Fibroblast of lung (primary cell): Measurements from ENCODE around the gene RIMS3. TPM values are rescaled to one million over a fixed set of nuclear protein-coding genes. Genes with fewer than 3 reads are reported as not detected.
"Not testable (repeated sequence)": the region's sequence is repeated elsewhere in the genome, so short reads cannot be mapped to it uniquely, and the experiment has no call there.

Source experiments
- DNase-seq, 2 donors: peaks; one replicate each; pipeline versions ENCODE4 v3.0.0 to v3.0.0-alpha.2; 2010; ENCODE audit warnings: low read depth in 2 of 2
- H2AFZ ChIP-seq: 2 replicates; pipeline ENCODE4 v1.5.1; 2012; ENCODE audit warnings: low read length, control low read depth, inconsistent platforms
- H3K27ac ChIP-seq: 2 replicates; pipeline ENCODE4 v1.5.1; 2011; ENCODE audit warnings: low read length, control low read depth; ENCODE audit not compliant: insufficient read depth
- H3K27me3 ChIP-seq: 2 replicates; pipeline ENCODE4 v1.5.1; 2011; ENCODE audit warnings: mild to moderate bottlenecking, low read length; ENCODE audit not compliant: control insufficient read depth, insufficient read depth
- H3K36me3 ChIP-seq: 2 replicates; pipeline ENCODE4 v1.5.1; 2011; ENCODE audit warnings: low read length; ENCODE audit not compliant: control insufficient read depth, insufficient read depth
- H3K4me1 ChIP-seq: 2 replicates; pipeline ENCODE4 v1.5.1; 2011; ENCODE audit warnings: low read length; ENCODE audit not compliant: control insufficient read depth, insufficient read depth; ENCODE audit errors: extremely low read depth
- H3K4me2 ChIP-seq: 2 replicates; pipeline ENCODE4 v1.5.1; 2011; ENCODE audit warnings: low read length, control low read depth; ENCODE audit not compliant: insufficient read depth; ENCODE audit errors: extremely low read depth
- H3K4me3 ChIP-seq, 4 experiments: fragments of 200-600 bp in 1 of 4; sonication (generic) in 1 of 4; replicated peaks in 1 of 4; 2 replicates each; pipeline ENCODE4 v1.5.1; 2011 to 2016; ENCODE audit warnings: low read length in 4 of 4, low read depth in 3 of 4, mild to moderate bottlenecking in 3 of 4, control low read depth in 2 of 4, inconsistent platforms in 1 of 4, mixed read lengths in 1 of 4; ENCODE audit not compliant: insufficient read depth in 1 of 4; ENCODE audit errors: control extremely low read depth in 1 of 4
- H3K79me2 ChIP-seq: 2 replicates; pipeline ENCODE4 v1.5.1; 2012; ENCODE audit warnings: mild to moderate bottlenecking, low read length, inconsistent platforms; ENCODE audit not compliant: control insufficient read depth, insufficient read depth
- H3K9ac ChIP-seq: 2 replicates; pipeline ENCODE4 v1.5.1; 2011; ENCODE audit warnings: mild to moderate bottlenecking, low read length, control low read depth; ENCODE audit not compliant: insufficient read depth
- H3K9me3 ChIP-seq: 2 replicates; pipeline ENCODE4 v1.5.1; 2012; ENCODE audit warnings: low read depth, low read length; ENCODE audit not compliant: control insufficient read depth, insufficient read depth
- H4K20me1 ChIP-seq: 2 replicates; pipeline ENCODE4 v1.5.1; 2011; ENCODE audit warnings: low read length; ENCODE audit not compliant: control insufficient read depth, insufficient read depth; ENCODE audit errors: extremely low read depth
- CTCF ChIP-seq, 2 donors: IDR thresholded peaks in 1 of 2; conservative IDR thresholded peaks in 1 of 2; 1 replicate in 1 of 2; 2 replicates in 1 of 2; pipeline ENCODE4 v1.5.1; 2011 to 2012; ENCODE audit warnings: low read length in 2 of 2, control low read depth in 1 of 2, inconsistent platforms in 1 of 2, low read depth in 1 of 2, mild to moderate bottlenecking in 1 of 2
- EZH2 ChIP-seq: IDR thresholded peaks from 2 replicates; pipeline ENCODE4 v1.5.1; 2012; ENCODE audit warnings: low read length, control low read depth, mild to moderate bottlenecking; ENCODE audit errors: missing control alignments
- polyA plus RNA-seq, 2 donors: library from polyadenylated mRNA; depleted of rRNA in 1 of 2; stranded (reverse) in 1 of 2; unstranded in 1 of 2; fragments of >200 nt; gene quantifications; 2 replicates each; pipeline ENCODE4 v1.2.1, GENCODE V29; 2011 to 2012; ENCODE audit warnings: missing spikeins in 1 of 2
- total RNA-seq: library from RNA; depleted of rRNA; stranded (reverse); fragments of >200 nt; gene quantifications from 2 replicates; pipeline ENCODE4 v1.2.1, GENCODE V29; 2014

Gene RIMS3
- total and polyA plus RNA-seq, 2 donors (not counting 1 experiment from before 2014, with no cell fraction given), result 0.11 to 0.33 TPM

GRCh38 chr1:40583980-40584379, 81.5 kb downstream of the RIMS3 start:
- Histone ChIP-seq H3K4me3 (no peak overlapping the region), H3K79me2 (no peaks in the 10 kb centered on the region), H3K4me2 (no peak overlapping the region)

GRCh38 chr1:40582116-40582515, 83.4 kb downstream of the RIMS3 start:
- no peaks in the 10 kb centered on the region for H3K9me3 ChIP-seq
- H3K4me1 ChIP-seq, result no peaks in the 10 kb centered on the region
- no peak overlapping the region for H3K27ac ChIP-seq
- no peak overlapping the region for H2AFZ ChIP-seq
- H3K36me3 ChIP-seq, result no peaks in the 10 kb centered on the region
- H3K27me3 ChIP-seq, result no peaks in the 10 kb centered on the region
- peak in 1 of 2 donors; percentile 83 for DNase-seq
- no peak overlapping the region for H3K4me2 ChIP-seq
- no peak overlapping the region for H3K4me3 ChIP-seq
- TF ChIP-seq EZH2 (no peak), CTCF (conservative IDR thresholded peaks at IDR 0.05 in 1 of 2, IDR thresholded peaks at IDR 0.05 in 1 of 2; ENCODE audit: low read depth in 1 of 2, low read length in 2 of 2) (no peak)
- H3K79me2 ChIP-seq, result no peaks in the 10 kb centered on the region
- H4K20me1 ChIP-seq, result no peaks in the 10 kb centered on the region
- no peak overlapping the region for H3K9ac ChIP-seq

More at GRCh38 chr1:40583980-40584379, 81.5 kb downstream of the RIMS3 start:
- Histone ChIP-seq H3K27ac (no peak overlapping the region), H2AFZ (no peak overlapping the region), H3K9me3 (no peaks in the 10 kb centered on the region), H3K9ac (no peak overlapping the region), H3K4me1 (no peaks in the 10 kb centered on the region), H3K36me3 (no peaks in the 10 kb centered on the region), H4K20me1 (no peaks in the 10 kb centered on the region), H3K27me3 (peaks cover 5% of the 10 kb centered on the region)
- DNase-seq, result no peak
- no peak for TF ChIP-seq EZH2
- TF ChIP-seq CTCF (conservative IDR thresholded peaks at IDR 0.05 in 1 of 2, IDR thresholded peaks at IDR 0.05 in 1 of 2; ENCODE audit: low read depth in 1 of 2, low read length in 2 of 2), result no peak

GRCh38 chr1:40575336-40575735, 90.1 kb downstream of the RIMS3 start:
- H3K4me1 ChIP-seq, result no peaks in the 10 kb centered on the region
- DNase-seq, result no peak
- H3K9ac ChIP-seq, result no peak overlapping the region

GRCh38 chr1:40574805-40575204, 90.7 kb downstream of the RIMS3 start:
- not testable (repeated sequence) for H3K27me3 ChIP-seq, H3K9me3 ChIP-seq, H2AFZ ChIP-seq, H3K4me1 ChIP-seq, DNase-seq, H3K27ac ChIP-seq, H3K9ac ChIP-seq, H3K4me3 ChIP-seq, H3K4me2 ChIP-seq, H3K79me2 ChIP-seq, H4K20me1 ChIP-seq, H3K36me3 ChIP-seq

More at GRCh38 chr1:40575336-40575735, 90.1 kb downstream of the RIMS3 start:
- Histone ChIP-seq H3K4me2 (no peak overlapping the region), H4K20me1 (no peaks in the 10 kb centered on the region), H3K9me3 (no peaks in the 10 kb centered on the region), H3K36me3 (no peaks in the 10 kb centered on the region), H3K79me2 (no peaks in the 10 kb centered on the region), H3K27me3 (no peaks in the 10 kb centered on the region), H3K27ac (no peak overlapping the region), H2AFZ (no peak overlapping the region), H3K4me3 (no peak overlapping the region)
- no peak for TF ChIP-seq EZH2
- no peak for TF ChIP-seq CTCF (conservative IDR thresholded peaks at IDR 0.05 in 1 of 2, IDR thresholded peaks at IDR 0.05 in 1 of 2; ENCODE audit: low read depth in 1 of 2, low read length in 2 of 2)
